ENCODE measurements around the gene TLCD5.

TLCD5 gene

GRCh38 chr11:120308081-120308480 lies 17.0 kb upstream of the TLCD5 start:
- DNase-seq, result no peak

GRCh38 chr11:120310870-120311269 lies 14.2 kb upstream of the TLCD5 start:
- no peak for DNase-seq

- DNase-seq, result no peak
These were observed 10.2 kb upstream of the TLCD5 start for GRCh38 chr11:120314861-120315260.

- DNase-seq, result no peak
These were observed 8.0 kb upstream of the TLCD5 start for GRCh38 chr11:120316880-120317688.

- no peak for DNase-seq
These were observed 7.2 kb upstream of the TLCD5 start for GRCh38 chr11:120317689-120318480.

GRCh38 chr11:120318906-120319305 lies 6.2 kb upstream of the TLCD5 start:
- no peak for DNase-seq

- DNase-seq, result no peak
These were observed 1.1 kb downstream of the TLCD5 start for GRCh38 chr11:120326228-120326627.

- no peak for DNase-seq
These were observed 1.8 kb downstream of the TLCD5 start for GRCh38 chr11:120326845-120327281.

GRCh38 chr11:120327311-120327710 lies 2.2 kb downstream of the TLCD5 start:
- no peak for DNase-seq

GRCh38 chr11:120329556-120329955 lies 4.5 kb downstream of the TLCD5 start:
- DNase-seq, result no peak

GRCh38 chr11:120330045-120330444 lies 4.9 kb downstream of the TLCD5 start:
- no peak for DNase-seq

GRCh38 chr11:120331301-120331996 lies 6.3 kb downstream of the TLCD5 start:
- DNase-seq, result no peak

GRCh38 chr11:120332822-120333716 lies 8.0 kb downstream of the TLCD5 start:
- no peak for DNase-seq

GRCh38 chr11:120333801-120334200 lies 8.7 kb downstream of the TLCD5 start:
- no peak for DNase-seq

GRCh38 chr11:120334332-120334731 lies 9.2 kb downstream of the TLCD5 start:
- no peak for DNase-seq

GRCh38 chr11:120334894-120335462 lies 9.9 kb downstream of the TLCD5 start:
- peak in 4 of 5 donors; percentile 19 to 68 (median 54) for DNase-seq

- peak in 2 of 5 donors; percentile 8 to 10 for DNase-seq
These were observed 10.4 kb downstream of the TLCD5 start for GRCh38 chr11:120335556-120335907.

- peak; percentile 45 to 83 (median 58) for DNase-seq
These were observed 11.0 kb downstream of the TLCD5 start, which contains the start of gene ARHGEF12 for GRCh38 chr11:120335908-120336640. ARHGEF12 (plus strand) TSS chr11:120336413; CDS start chr11:120337244, 831 bp downstream.

GRCh38 chr11:120336641-120337354 lies 11.7 kb downstream of the TLCD5 start:
- DNase-seq, result peak in 3 of 5 donors; percentile 5 to 17 (median 6)

All from T-helper 1 cell (primary cell).